Neuronal stem cell (in vitro differentiated cells): Measurements from ENCODE around the gene SRC.
A peak's percentile ranks its signal among the peaks of the same experiment; 100 is the strongest.

Experiments
- DNase-seq: peaks from one replicate; pipeline ENCODE4 v3.0.0-alpha.2; 2013; ENCODE audit warnings: low spot score
- H2AFZ ChIP-seq: one replicate; pipeline ENCODE4 v1.6.1; 2013; ENCODE audit warnings: mild to moderate bottlenecking, low read length, inconsistent platforms
- H2AK5ac ChIP-seq: 2 replicates; pipeline ENCODE4 v1.6.1; 2013; ENCODE audit warnings: low read depth, mild to moderate bottlenecking, inconsistent platforms, low read length, moderate library complexity, mixed read lengths
- H2BK120ac ChIP-seq: 2 replicates; pipeline ENCODE4 v1.6.1; 2013; ENCODE audit warnings: low read depth, mild to moderate bottlenecking, inconsistent platforms, low read length, moderate library complexity, mixed read lengths
- H2BK12ac ChIP-seq: one replicate; pipeline ENCODE4 v1.6.1; 2013; ENCODE audit warnings: low read length, inconsistent platforms
- H2BK15ac ChIP-seq: 2 replicates; pipeline ENCODE4 v1.6.1; 2013; ENCODE audit warnings: mild to moderate bottlenecking, low read length, inconsistent platforms, mixed read lengths
- H2BK5ac ChIP-seq: one replicate; pipeline ENCODE4 v1.6.1; 2013; ENCODE audit warnings: inconsistent platforms, mild to moderate bottlenecking, low read length, moderate library complexity
- H3K14ac ChIP-seq: one replicate; pipeline ENCODE4 v1.6.1; 2013; ENCODE audit warnings: low read length, inconsistent platforms
- H3K18ac ChIP-seq: 2 replicates; pipeline ENCODE4 v1.6.1; 2013; ENCODE audit warnings: low read length, inconsistent platforms
- H3K23ac ChIP-seq: 2 replicates; pipeline ENCODE4 v1.6.1; 2013; ENCODE audit warnings: low read depth, mild to moderate bottlenecking, mixed read lengths, low read length, inconsistent platforms; ENCODE audit not compliant: poor library complexity
- H3K27ac ChIP-seq: replicated peaks from 3 replicates; pipeline ENCODE4 v1.5.1; 2013; ENCODE audit warnings: low read length, inconsistent platforms
- H3K27me3 ChIP-seq, 3 experiments: 2 replicates each; pipeline ENCODE4 v1.6.1; 2013; ENCODE audit warnings: low read length in 3 of 3, mild to moderate bottlenecking in 2 of 3, inconsistent platforms in 1 of 3, low read depth in 1 of 3, mixed read lengths in 1 of 3, moderate library complexity in 1 of 3; ENCODE audit not compliant: control insufficient read depth in 3 of 3, insufficient read depth in 3 of 3
- H3K36me3 ChIP-seq, 2 donors: replicated peaks in 1 of 2; 2 replicates each; pipeline ENCODE4 v1.6.1; 2013; ENCODE audit warnings: low read length in 2 of 2; ENCODE audit not compliant: control insufficient read depth in 2 of 2, insufficient read depth in 2 of 2
- H3K4ac ChIP-seq: 2 replicates; pipeline ENCODE4 v1.6.1; 2013; ENCODE audit warnings: inconsistent platforms, mild to moderate bottlenecking, low read length, moderate library complexity
- H3K4me1 ChIP-seq, 2 donors: 1 replicate in 1 of 2; 2 replicates in 1 of 2; pipeline ENCODE4 v1.6.1; 2013; ENCODE audit warnings: low read length in 2 of 2, low read depth in 1 of 2; ENCODE audit not compliant: control insufficient read depth in 2 of 2, insufficient read depth in 1 of 2
- H3K4me2 ChIP-seq: one replicate; pipeline ENCODE4 v1.6.1; 2013; ENCODE audit warnings: mild to moderate bottlenecking, low read length, inconsistent platforms; ENCODE audit not compliant: insufficient read depth, poor library complexity, severe bottlenecking
- H3K4me3 ChIP-seq, 2 donors: 2 replicates each; pipeline ENCODE4 v1.5.1; 2013; ENCODE audit warnings: low read length in 2 of 2, mild to moderate bottlenecking in 2 of 2, inconsistent platforms in 1 of 2, moderate library complexity in 1 of 2
- H3K79me1 ChIP-seq: one replicate; pipeline ENCODE4 v1.6.1; 2013; ENCODE audit warnings: low read depth, mild to moderate bottlenecking, inconsistent platforms, low read length, moderate library complexity
- H3K9ac ChIP-seq: one replicate; pipeline ENCODE4 v1.6.1; 2013; ENCODE audit warnings: mild to moderate bottlenecking, low read depth, low read length, inconsistent platforms; ENCODE audit not compliant: poor library complexity
- H3K9me3 ChIP-seq, 2 donors: replicated peaks in 1 of 2; 2 replicates each; pipeline versions ENCODE3 to v1.6.1; 2013; ENCODE audit warnings: low read length in 2 of 2, mild to moderate bottlenecking in 2 of 2, inconsistent platforms in 1 of 2, low read depth in 1 of 2, mixed read lengths in 1 of 2, moderate library complexity in 1 of 2; ENCODE audit not compliant: control insufficient read depth in 2 of 2, insufficient read depth in 1 of 2
- H4K8ac ChIP-seq: one replicate; pipeline ENCODE4 v1.6.1; 2013; ENCODE audit warnings: low read depth, mild to moderate bottlenecking, inconsistent platforms, low read length, moderate library complexity
- H4K91ac ChIP-seq: one replicate; pipeline ENCODE4 v1.6.1; 2013; ENCODE audit warnings: low read length, low read depth, mild to moderate bottlenecking, inconsistent platforms; ENCODE audit not compliant: poor library complexity
- WGBS, 2 donors: extraction: QIAGEN DNeasy Blood & Tissue Kit; methylation state at CpG; one replicate each; pipeline ENCODE4 v1.1.7; 2013; ENCODE audit warnings: missing lambda C conversion rate in 2 of 2, mixed read lengths in 1 of 2; ENCODE audit not compliant: insufficient read length in 2 of 2, insufficient replicate concordance in 1 of 2; ENCODE audit errors: extremely low coverage in 2 of 2; 5-methylcytosine and 5-hydroxymethylcytosine counted together

SRC gene

DNA sequence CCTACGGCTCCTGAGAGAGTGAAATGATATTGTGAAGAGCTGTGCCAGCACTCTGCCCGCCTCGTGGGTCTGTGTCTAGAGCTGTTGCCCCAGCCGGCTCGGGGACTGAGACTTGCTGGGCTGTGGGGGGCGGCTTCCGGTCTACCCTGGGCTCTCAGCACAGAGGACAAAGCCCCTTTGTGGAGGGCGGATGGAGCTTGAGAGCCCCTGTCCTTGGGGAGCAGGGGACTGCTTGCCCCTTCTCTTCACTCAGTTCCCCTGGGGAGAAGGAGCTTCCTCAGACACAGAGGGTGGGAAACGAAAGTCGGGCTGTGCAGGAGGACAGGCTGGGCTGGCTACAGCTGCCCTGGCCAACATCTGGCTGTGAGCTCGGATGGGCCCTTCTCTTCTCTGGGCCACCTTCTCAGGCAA, 11.0 kb downstream of the SRC start:
- no peak overlapping the region for H2BK5ac ChIP-seq
- no peak overlapping the region for H4K91ac ChIP-seq
- peaks cover 0 to 5% of the 10 kb centered on the region in 2 donors for H3K4me1 ChIP-seq
- no peak overlapping the region for H2AK5ac ChIP-seq
- peaks cover 3 to 15% of the 10 kb centered on the region in 2 donors for H3K36me3 ChIP-seq
- DNase-seq = no peak
- H2BK15ac ChIP-seq = no peak overlapping the region
- H3K4me3 ChIP-seq = no peak overlapping the region
- H3K9me3 ChIP-seq = no peaks in the 10 kb centered on the region
- no peak overlapping the region for H3K14ac ChIP-seq
- no peak overlapping the region for H3K23ac ChIP-seq
- H3K18ac ChIP-seq = peak overlapping the region; percentile 76
- no peak overlapping the region for H2AFZ ChIP-seq
- no peak overlapping the region for H3K4me2 ChIP-seq
- H3K9ac ChIP-seq = peak overlapping the region; percentile 55
- H4K8ac ChIP-seq = no peak overlapping the region
- no peak overlapping the region for H2BK120ac ChIP-seq
- WGBS, 2 donors = no CpG with 5 or more reads among the region's 11 CpGs
- no peak overlapping the region for H3K4ac ChIP-seq
- no peak overlapping the region for H3K27ac ChIP-seq
- H3K27me3 ChIP-seq = no peaks in the 10 kb centered on the region
- H2BK12ac ChIP-seq = no peak overlapping the region
- peaks cover 36% of the 10 kb centered on the region for H3K79me1 ChIP-seq

DNA sequence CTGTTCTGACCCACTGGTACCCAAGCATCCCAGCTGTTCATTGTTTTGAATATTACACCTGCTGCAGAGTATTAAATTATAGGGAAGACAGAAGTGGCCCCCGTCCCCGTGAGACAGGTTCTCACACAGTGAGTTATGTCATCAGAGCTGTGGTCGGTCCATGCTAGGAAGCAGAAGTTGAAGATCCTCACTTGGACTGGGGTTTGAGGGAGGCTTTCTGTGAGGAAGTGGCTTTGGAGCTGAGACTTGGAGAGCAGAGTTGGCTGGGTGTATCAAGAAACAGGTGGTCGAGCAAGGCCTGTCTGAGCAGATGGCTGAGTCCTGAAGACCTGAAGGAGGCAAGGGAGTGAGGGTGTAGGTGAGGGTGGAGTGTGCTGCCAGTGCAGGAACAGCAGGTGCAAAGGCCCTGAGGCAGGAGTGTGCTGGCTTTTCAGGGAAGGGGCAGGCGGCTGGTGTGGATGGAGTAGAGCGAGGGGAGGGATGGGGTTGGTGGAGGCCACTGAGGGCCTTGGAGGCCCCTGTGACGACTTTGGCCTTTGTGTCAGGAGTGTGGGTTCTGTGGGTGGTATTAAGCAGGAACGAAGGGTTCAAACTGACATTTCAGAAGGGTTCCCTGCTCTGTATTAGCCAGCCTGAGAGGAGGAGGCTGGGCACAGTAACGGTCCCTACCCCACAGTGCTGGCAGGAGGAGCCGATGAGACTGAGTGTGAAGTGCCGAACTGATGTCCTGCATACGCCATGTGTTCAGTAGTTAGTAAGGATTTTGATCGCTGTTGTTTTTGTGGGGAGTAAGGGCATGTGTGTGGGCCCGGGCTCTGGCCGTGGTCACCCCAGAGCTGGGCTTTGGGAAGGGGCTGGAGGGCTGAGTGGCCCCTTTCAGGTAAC, 11.8 kb downstream of the SRC start:
- H4K8ac ChIP-seq = peak overlapping the region; percentile 83
- H3K23ac ChIP-seq = peak overlapping the region; percentile 57
- H3K14ac ChIP-seq = no peak overlapping the region
- no peak overlapping the region for H3K27ac ChIP-seq
- no peak overlapping the region for H3K9ac ChIP-seq
- peaks cover 0 to 5% of the 10 kb centered on the region in 2 donors for H3K4me1 ChIP-seq
- peak overlapping the region; percentile 76 for H3K18ac ChIP-seq
- H2BK15ac ChIP-seq = no peak overlapping the region
- H3K27me3 ChIP-seq = no peaks in the 10 kb centered on the region
- no peak overlapping the region for H3K4me2 ChIP-seq
- no peak for DNase-seq
- no peak overlapping the region for H3K4me3 ChIP-seq
- no peak overlapping the region for H2BK12ac ChIP-seq
- no peaks in the 10 kb centered on the region for H3K9me3 ChIP-seq
- no CpG with 5 or more reads among the region's 15 CpGs for WGBS, 2 donors
- peak overlapping the region; percentile 96 for H2AK5ac ChIP-seq
- no peak overlapping the region for H3K4ac ChIP-seq
- H4K91ac ChIP-seq = peak overlapping the region; percentile 38
- no peak overlapping the region for H2AFZ ChIP-seq
- H3K79me1 ChIP-seq = peaks cover 34% of the 10 kb centered on the region
- peaks cover 3 to 13% of the 10 kb centered on the region in 2 donors for H3K36me3 ChIP-seq
- no peak overlapping the region for H2BK120ac ChIP-seq
- H2BK5ac ChIP-seq = no peak overlapping the region

DNA sequence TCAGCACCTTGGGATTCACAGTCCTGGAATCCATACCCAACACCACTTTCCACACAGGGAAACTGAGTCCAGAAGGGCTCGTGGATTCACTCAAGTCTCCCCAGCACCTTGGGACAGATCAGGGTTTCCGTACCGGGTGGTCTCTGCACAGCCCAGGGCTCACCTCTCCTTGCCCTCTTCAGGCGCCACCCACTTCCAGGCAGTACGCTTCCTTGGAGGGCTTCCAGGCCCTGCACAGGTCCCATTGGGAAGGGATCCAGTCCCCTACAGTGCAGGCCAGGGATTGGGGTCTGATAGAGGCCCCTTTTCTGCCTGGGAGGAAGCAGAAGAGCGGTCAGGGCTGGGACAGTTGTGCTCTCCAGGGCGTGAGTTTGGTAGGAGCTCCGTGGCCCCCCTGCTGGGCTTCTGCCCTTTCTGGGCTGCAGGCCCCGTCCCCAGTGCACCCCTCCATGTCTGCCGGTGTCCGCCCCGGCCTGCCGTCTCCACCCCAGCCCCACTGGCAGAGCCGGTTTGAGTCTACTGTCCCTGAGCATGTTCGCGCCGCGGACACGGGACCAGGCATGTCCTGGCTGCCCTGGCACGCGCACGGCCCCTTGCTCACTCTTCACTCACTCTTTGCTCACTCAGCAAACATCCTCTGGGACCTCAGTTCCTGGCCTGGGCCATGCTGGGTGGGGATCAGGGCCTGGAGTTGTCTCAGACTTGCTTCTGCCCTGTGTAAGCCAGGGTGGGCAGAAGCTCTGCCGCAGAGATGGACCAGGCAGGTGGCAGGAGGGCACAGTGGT, 12.6 kb downstream of the SRC start:
- Histone ChIP-seq H3K4me3 (no peak overlapping the region), H3K27ac (no peak overlapping the region)

DNA sequence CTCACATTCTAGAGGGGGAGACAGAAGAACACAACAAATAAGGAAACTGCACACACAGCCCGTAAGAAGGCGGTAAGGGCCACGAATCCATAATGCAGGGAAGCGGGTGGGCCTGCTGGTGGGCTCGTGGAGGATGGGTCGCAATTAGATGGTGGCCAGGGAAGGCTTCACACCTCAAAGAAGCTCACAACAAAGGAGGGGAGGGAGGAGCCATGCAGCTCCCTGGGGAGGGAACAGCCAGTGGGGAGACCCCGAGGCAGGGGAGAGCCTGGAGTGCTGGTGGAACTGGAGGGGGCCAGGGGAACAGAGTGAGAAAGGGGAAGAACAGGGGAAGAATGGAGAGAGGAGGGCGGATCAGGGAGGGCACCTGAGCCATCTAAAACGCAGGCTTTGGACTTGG, 13.4 kb downstream of the SRC start:
- Histone ChIP-seq H3K36me3 (no peaks in the 10 kb centered on the region), H3K4me2 (no peak overlapping the region), H2BK12ac (no peak overlapping the region), H3K23ac (no peak overlapping the region), H2AFZ (no peak overlapping the region), H3K27me3 (no peaks in the 10 kb centered on the region), H4K8ac (no peak overlapping the region), H2BK5ac (no peak overlapping the region), H3K79me1 (peaks cover 38% of the 10 kb centered on the region), H4K91ac (no peak overlapping the region), H3K9ac (peak overlapping the region; percentile 73), H3K27ac (no peak overlapping the region), H3K14ac (no peak overlapping the region), H3K18ac (peak overlapping the region; percentile 32), H2BK15ac (no peak overlapping the region), H3K4me1 (peaks cover 0 to 5% of the 10 kb centered on the region in 2 donors), H2BK120ac (no peak overlapping the region), H3K4ac (no peak overlapping the region), H3K9me3 (no peaks in the 10 kb centered on the region), H3K4me3 (no peak overlapping the region), H2AK5ac (no peak overlapping the region)
- no peak for DNase-seq
- WGBS, 2 donors = no CpG with 5 or more reads among the region's 9 CpGs

More for the DNA sequence above, 12.6 kb downstream of the SRC start:
- H4K91ac ChIP-seq = peak overlapping the region; percentile 38
- H3K36me3 ChIP-seq = peaks cover 2 to 5% of the 10 kb centered on the region in 2 donors
- WGBS, 2 donors = no CpG with 5 or more reads among the region's 23 CpGs
- H2AK5ac ChIP-seq = peak overlapping the region; percentile 96
- H2AFZ ChIP-seq = no peak overlapping the region
- peak overlapping the region; percentile 34 for H3K23ac ChIP-seq
- H2BK120ac ChIP-seq = no peak overlapping the region
- no peak overlapping the region for H3K4me2 ChIP-seq
- H4K8ac ChIP-seq = no peak overlapping the region
- no peaks in the 10 kb centered on the region for H3K9me3 ChIP-seq
- peak overlapping the region; percentile 73 for H3K9ac ChIP-seq
- H3K18ac ChIP-seq = peak overlapping the region; percentile 91
- H2BK5ac ChIP-seq = no peak overlapping the region
- H3K79me1 ChIP-seq = peaks cover 35% of the 10 kb centered on the region
- DNase-seq = no peak
- peak overlapping the region; percentile 46 for H3K4ac ChIP-seq
- H3K14ac ChIP-seq = no peak overlapping the region
- peak overlapping the region; percentile 28 for H2BK12ac ChIP-seq
- H3K27me3 ChIP-seq = no peaks in the 10 kb centered on the region
- H3K4me1 ChIP-seq = peaks cover 0 to 5% of the 10 kb centered on the region in 2 donors
- no peak overlapping the region for H2BK15ac ChIP-seq
